ENCODE measurements around the gene ARHGAP19. TPM values are rescaled to one million over a fixed set of nuclear protein-coding genes. Genes with fewer than 3 reads are reported as not detected.

ARHGAP19 gene
- polyA plus RNA-seq, 3 donors, result 8.3 to 10.6 (median 10.2) TPM

DNA sequence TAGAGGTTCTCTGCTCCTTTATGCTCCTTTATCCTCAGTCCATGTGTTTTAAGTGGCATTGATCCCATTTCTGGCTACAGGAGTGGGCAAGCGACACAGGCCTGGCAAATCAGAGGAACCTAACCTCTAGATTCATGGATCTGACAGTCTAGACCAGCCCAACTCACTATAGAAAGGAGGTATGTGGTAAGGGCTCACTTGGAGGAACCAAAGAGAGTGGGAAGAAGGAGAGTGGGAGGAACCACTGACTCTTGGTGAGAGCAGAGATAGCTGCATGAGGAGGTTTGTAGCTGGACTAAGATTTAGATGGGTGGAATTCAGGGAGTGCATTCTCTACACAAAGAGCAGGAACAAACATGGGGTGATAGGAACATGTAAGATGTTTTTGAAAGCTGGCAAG lies 15.0 kb upstream of the ARHGAP19 start:
- Histone ChIP-seq H3K9ac (ENCODE audit: insufficient read depth, low read length, poor library complexity, severe bottlenecking) (no peak overlapping the region), H4K20me1 (ENCODE audit: insufficient read depth, low read length) (no peaks in the 10 kb centered on the region), H2AFZ (ENCODE audit: insufficient read depth, low read depth, low read length, poor library complexity, severe bottlenecking) (no peak overlapping the region), H3K9me3 (replicated peaks in 1 of 2; ENCODE audit: control insufficient read depth in 1 of 2, insufficient read depth in 1 of 2, low read length in 2 of 2) (no peaks in the 10 kb centered on the region), H3K36me3 (replicated peaks in 1 of 2; ENCODE audit: control insufficient read depth in 1 of 2, insufficient read depth in 2 of 2, low read length in 2 of 2) (no peaks in the 10 kb centered on the region), H3K79me2 (ENCODE audit: insufficient read depth, low read length) (no peaks in the 10 kb centered on the region), H3K4me2 (replicated peaks; ENCODE audit: extremely low read depth, low read length, poor library complexity, severe bottlenecking) (no peak overlapping the region), H3K27ac (ENCODE audit: low read depth in 1 of 2, low read length in 2 of 2) (peak overlapping the region in 1 of 2 donors; percentile 6), H3K27me3 (ENCODE audit: control insufficient read depth in 2 of 2, insufficient read depth in 2 of 2, low read length in 2 of 2) (no peaks in the 10 kb centered on the region), H3K4me3 (replicated peaks in 1 of 3; ENCODE audit: low read depth in 2 of 3, low read length in 3 of 3) (no peak overlapping the region), H3K4me1 (ENCODE audit: control insufficient read depth in 1 of 2, insufficient read depth in 2 of 2, low read length in 2 of 2) (peaks cover 17 to 18% of the 10 kb centered on the region in 2 donors)
- H3K36me3 Mint-ChIP-seq, result peaks cover 0 to 3% of the 10 kb centered on the region in 2 donors
- TF ChIP-seq, protein P1, sequence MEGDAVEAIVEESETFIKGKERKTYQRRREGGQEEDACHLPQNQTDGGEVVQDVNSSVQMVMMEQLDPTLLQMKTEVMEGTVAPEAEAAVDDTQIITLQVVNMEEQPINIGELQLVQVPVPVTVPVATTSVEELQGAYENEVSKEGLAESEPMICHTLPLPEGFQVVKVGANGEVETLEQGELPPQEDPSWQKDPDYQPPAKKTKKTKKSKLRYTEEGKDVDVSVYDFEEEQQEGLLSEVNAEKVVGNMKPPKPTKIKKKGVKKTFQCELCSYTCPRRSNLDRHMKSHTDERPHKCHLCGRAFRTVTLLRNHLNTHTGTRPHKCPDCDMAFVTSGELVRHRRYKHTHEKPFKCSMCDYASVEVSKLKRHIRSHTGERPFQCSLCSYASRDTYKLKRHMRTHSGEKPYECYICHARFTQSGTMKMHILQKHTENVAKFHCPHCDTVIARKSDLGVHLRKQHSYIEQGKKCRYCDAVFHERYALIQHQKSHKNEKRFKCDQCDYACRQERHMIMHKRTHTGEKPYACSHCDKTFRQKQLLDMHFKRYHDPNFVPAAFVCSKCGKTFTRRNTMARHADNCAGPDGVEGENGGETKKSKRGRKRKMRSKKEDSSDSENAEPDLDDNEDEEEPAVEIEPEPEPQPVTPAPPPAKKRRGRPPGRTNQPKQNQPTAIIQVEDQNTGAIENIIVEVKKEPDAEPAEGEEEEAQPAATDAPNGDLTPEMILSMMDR (IDR thresholded peaks at IDR 0.05), result no peak
- H3K4me1 Mint-ChIP-seq, result peaks cover 22% of the 10 kb centered on the region
- no CpG with 5 or more reads among the region's 1 CpG for WGBS (ENCODE audit: insufficient coverage)
- peak overlapping the region; percentile 1 to 84 (median 65) for H3K27ac Mint-ChIP-seq
- DNase-seq, result peak in 1 of 3 donors; percentile 9
- no peaks in the 10 kb centered on the region for H3K27me3 Mint-ChIP-seq (ENCODE audit: low read depth in 3 of 3)
- peaks cover 0 to 4% (median 0%) of the 10 kb centered on the region in 7 donors for H3K9me3 Mint-ChIP-seq
- H3K4me3 Mint-ChIP-seq, result no peak overlapping the region
- intact Hi-C loops (cut with micrococcal nuclease), result no loop called here

DNA sequence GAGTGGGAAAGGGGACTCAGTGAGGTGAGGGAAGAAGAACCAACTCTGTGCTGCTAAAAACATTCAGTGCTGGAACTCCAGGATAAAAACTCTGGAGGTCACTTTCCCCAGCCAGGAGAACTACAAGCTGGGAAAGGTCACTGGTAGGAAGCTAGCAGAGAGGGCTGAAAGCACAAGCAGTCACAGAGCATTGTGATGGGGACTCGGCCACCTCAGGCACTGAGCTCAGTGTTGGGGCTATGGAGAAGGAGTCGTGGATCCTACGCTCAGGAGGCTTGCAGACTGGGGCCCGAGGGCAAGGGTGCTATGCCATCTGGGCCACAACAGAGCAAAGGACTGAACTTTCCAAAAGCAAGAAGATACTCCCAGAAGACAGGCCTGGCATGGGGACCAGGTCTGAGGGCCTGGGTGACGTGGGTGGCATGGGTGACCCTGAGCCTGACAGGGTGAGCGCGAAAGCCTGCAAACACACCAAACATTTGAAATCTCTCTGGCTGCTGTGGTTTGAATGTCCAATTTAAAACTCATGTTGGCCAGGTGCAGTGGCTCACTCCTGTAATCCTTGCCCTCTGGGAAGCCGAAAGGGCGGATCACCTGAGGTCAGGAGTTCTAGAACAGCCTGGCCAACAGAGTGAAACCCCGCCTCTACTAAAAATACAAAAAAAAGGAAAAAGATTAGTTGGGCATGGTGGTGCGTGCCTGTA lies 9.8 kb upstream of the ARHGAP19 start:
- Mint-ChIP-seq H3K36me3 (peaks cover 0 to 2% of the 10 kb centered on the region in 2 donors), H3K4me1 (peaks cover 5% of the 10 kb centered on the region), H3K27ac (peak overlapping the region in 1 of 7 donors; percentile 23), H3K27me3 (ENCODE audit: low read depth in 3 of 3) (peaks cover 0 to 3% (median 2%) of the 10 kb centered on the region in 3 donors), H3K4me3 (no peak overlapping the region), H3K9me3 (peaks cover 0 to 2% (median 0%) of the 10 kb centered on the region in 7 donors)
- Histone ChIP-seq H3K4me2 (replicated peaks; ENCODE audit: extremely low read depth, low read length, poor library complexity, severe bottlenecking) (no peak overlapping the region), H3K4me3 (replicated peaks in 1 of 3; ENCODE audit: low read depth in 2 of 3, low read length in 3 of 3) (no peak overlapping the region), H3K27me3 (ENCODE audit: control insufficient read depth in 2 of 2, insufficient read depth in 2 of 2, low read length in 2 of 2) (no peaks in the 10 kb centered on the region), H3K9me3 (replicated peaks in 1 of 2; ENCODE audit: control insufficient read depth in 1 of 2, insufficient read depth in 1 of 2, low read length in 2 of 2) (no peaks in the 10 kb centered on the region), H3K4me1 (ENCODE audit: control insufficient read depth in 1 of 2, insufficient read depth in 2 of 2, low read length in 2 of 2) (peaks cover under 1% of the 10 kb centered on the region in 2 donors), H3K36me3 (replicated peaks in 1 of 2; ENCODE audit: control insufficient read depth in 1 of 2, insufficient read depth in 2 of 2, low read length in 2 of 2) (no peaks in the 10 kb centered on the region), H2AFZ (ENCODE audit: insufficient read depth, low read depth, low read length, poor library complexity, severe bottlenecking) (no peak overlapping the region), H3K79me2 (ENCODE audit: insufficient read depth, low read length) (no peaks in the 10 kb centered on the region), H3K27ac (ENCODE audit: low read depth in 1 of 2, low read length in 2 of 2) (no peak overlapping the region), H4K20me1 (ENCODE audit: insufficient read depth, low read length) (no peaks in the 10 kb centered on the region), H3K9ac (ENCODE audit: insufficient read depth, low read length, poor library complexity, severe bottlenecking) (no peak overlapping the region)
- no peak for DNase-seq
- intact Hi-C loops (cut with micrococcal nuclease), result no loop called here
- WGBS (ENCODE audit: insufficient coverage), result 97% methylated on average over 4 of the region's 11 CpGs
- TF ChIP-seq, protein P1 (IDR thresholded peaks at IDR 0.05), result no peak
